ENCODE data around the gene SMPDL3A.

The SMPDL3A gene

DNA sequence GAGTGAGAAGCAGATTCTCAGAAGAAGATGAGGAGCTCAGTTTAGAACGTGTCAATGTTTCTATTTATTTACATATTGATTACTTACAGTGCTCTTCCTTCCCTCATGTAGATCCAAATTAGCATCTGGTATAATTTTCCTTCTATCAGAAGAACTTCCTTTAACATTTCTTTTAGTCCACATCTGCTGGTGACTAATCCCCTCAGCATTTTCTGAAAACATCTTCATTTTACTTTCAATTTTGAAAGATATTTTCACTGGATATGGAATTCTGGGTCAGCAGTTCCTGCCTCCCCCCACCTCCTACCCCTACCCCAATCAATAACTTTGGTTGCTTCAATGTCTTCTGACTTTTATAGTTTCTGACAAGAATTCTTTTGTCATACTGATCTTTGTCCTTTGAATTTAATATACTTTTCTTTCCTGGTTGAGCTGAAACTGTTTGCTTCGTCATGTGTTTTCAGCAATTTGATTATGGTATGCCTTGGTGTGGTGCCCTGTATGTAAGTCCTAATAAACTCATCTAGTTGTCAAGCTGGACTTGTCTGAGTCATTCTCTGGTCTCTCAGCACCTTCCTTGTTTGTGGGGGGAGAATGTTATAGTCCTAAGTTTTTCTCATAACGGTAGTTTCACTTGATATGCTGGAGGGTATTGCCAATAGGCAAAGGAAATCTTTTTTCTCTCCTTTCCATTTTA, 57.0 kb downstream of the SMPDL3A start:
- H3K4me3 ChIP-seq (ENCODE audit: low read depth, low read length) = no peak overlapping the region

- no peak overlapping the region for H3K4me3 ChIP-seq (ENCODE audit: low read depth, low read length)
These were observed 64.4 kb downstream of the SMPDL3A start for GRCh38 chr6:122853259-122853995.

Data from iPS-11a (cell line).